Natural killer cell treated with Interleukin-12 subunit alpha and Interleukin-12 subunit beta and Interleukin-15 and Interleukin-18, amount 100 ng/mL, for 72 hours (primary cell): ENCODE data around the gene MPG. TPM values are rescaled to one million over a fixed set of nuclear protein-coding genes. Genes with fewer than 3 reads are reported as not detected.
A peak's percentile ranks its signal among the peaks of the same experiment; 100 is the strongest.

Experiments used
- ATAC-seq, 2 donors: fragments of 150-1000 bp; cut with Tn5 transposase in 1 of 2; sonication (Bioruptor Pico), chemical (Tn5 transposase) in 1 of 2; 2 replicates each; pipeline ENCODE4 v1.10.0; 2021
- DNase-seq: peaks from one replicate; pipeline ENCODE4 v3.0.0; 2022; ENCODE audit warnings: low spot score
- H3K27ac Mint-ChIP-seq, 2 donors: 1 replicate in 1 of 2; 2 replicates in 1 of 2; pipeline ENCODE4 v1.8.0; 2022; ENCODE audit warnings: mixed read lengths in 2 of 2, mild to moderate bottlenecking in 1 of 2, moderate library complexity in 1 of 2
- H3K27me3 Mint-ChIP-seq, 2 donors: 1 replicate in 1 of 2; 2 replicates in 1 of 2; pipeline ENCODE4 v1.8.0; 2022; ENCODE audit warnings: mixed read lengths in 2 of 2
- H3K36me3 Mint-ChIP-seq: one replicate; pipeline ENCODE4 v1.8.0; 2022; ENCODE audit warnings: mixed read lengths
- H3K4me1 Mint-ChIP-seq, 2 donors: 1 replicate in 1 of 2; 2 replicates in 1 of 2; pipeline ENCODE4 v1.8.0; 2022; ENCODE audit warnings: low read depth in 2 of 2, mixed read lengths in 2 of 2, mild to moderate bottlenecking in 1 of 2
- H3K4me3 Mint-ChIP-seq: one replicate; pipeline ENCODE4 v1.8.0; 2022; ENCODE audit warnings: mixed read lengths
- H3K9me3 Mint-ChIP-seq: 2 replicates; pipeline ENCODE4 v1.8.0; 2022; ENCODE audit warnings: mixed read lengths
- total RNA-seq, 2 donors: library from RNA; stranded (reverse); gene quantifications; one replicate each; pipeline ENCODE4 v1.2.3, GENCODE V29; 2022

Gene MPG
- total RNA-seq, 2 donors from 2014 or later, result 39.9 to 43.8 TPM

- Mint-ChIP-seq H3K4me3 (no peak overlapping the region), H3K27ac (no peak overlapping the region), H3K4me1 (peaks cover 6 to 10% of the 10 kb centered on the region in 2 donors), H3K27me3 (no peaks in the 10 kb centered on the region), H3K9me3 (no peaks in the 10 kb centered on the region), H3K36me3 (no peaks in the 10 kb centered on the region)
- DNase-seq (no peak), ATAC-seq (no peak)
These were observed 11.6 kb downstream of the MPG start for GRCh38 chr16:89391-90302.

DNA sequence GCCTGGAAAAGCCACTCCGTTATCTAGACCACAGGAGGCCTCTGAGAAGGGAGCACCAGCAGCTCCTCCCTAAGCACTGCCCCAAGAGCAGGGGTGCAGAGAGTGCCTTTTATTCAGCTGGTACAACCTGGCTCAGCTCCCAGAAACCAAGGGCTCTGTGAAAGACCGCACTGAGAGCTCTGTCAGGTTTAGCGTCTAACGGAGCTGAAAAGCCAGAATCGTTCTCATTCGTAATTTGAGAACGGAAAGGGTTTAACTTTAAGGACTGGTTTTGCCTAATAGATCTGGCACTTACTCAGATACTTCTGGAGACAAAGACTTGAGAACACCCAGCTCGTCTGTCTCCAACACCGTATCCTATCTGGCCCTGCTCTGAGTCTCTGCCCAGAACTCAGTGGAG is 13.5 kb downstream of the MPG start:
- Mint-ChIP-seq H3K4me1 (no peaks in the 10 kb centered on the region), H3K27me3 (no peaks in the 10 kb centered on the region), H3K4me3 (no peak overlapping the region), H3K36me3 (no peaks in the 10 kb centered on the region), H3K27ac (no peak overlapping the region), H3K9me3 (no peaks in the 10 kb centered on the region)
- no peak for ATAC-seq
- DNase-seq, result no peak

GRCh38 chr16:92431-93339 is 14.7 kb downstream of the MPG start:
- no peak for DNase-seq
- no peak for ATAC-seq
- Mint-ChIP-seq H3K27ac (no peak overlapping the region), H3K36me3 (no peaks in the 10 kb centered on the region), H3K27me3 (no peaks in the 10 kb centered on the region), H3K9me3 (no peaks in the 10 kb centered on the region), H3K4me1 (peaks cover 3 to 4% of the 10 kb centered on the region in 2 donors), H3K4me3 (no peak overlapping the region)

- H3K36me3 Mint-ChIP-seq, result no peaks in the 10 kb centered on the region
- peaks cover 3 to 4% of the 10 kb centered on the region in 2 donors for H3K4me1 Mint-ChIP-seq
- H3K27me3 Mint-ChIP-seq, result no peaks in the 10 kb centered on the region
- H3K9me3 Mint-ChIP-seq, result no peaks in the 10 kb centered on the region
- H3K27ac Mint-ChIP-seq, result no peak overlapping the region
- DNase-seq, result no peak
- ATAC-seq, result no peak
- no peak overlapping the region for H3K4me3 Mint-ChIP-seq
These were observed 16.9 kb downstream of the MPG start for GRCh38 chr16:94918-95265.

GRCh38 chr16:96935-97381 is 18.9 kb downstream of the MPG start:
- no peak overlapping the region for H3K27ac Mint-ChIP-seq

GRCh38 chr16:97822-98221 is 19.8 kb downstream of the MPG start:
- H3K27me3 Mint-ChIP-seq, result no peaks in the 10 kb centered on the region
- no peaks in the 10 kb centered on the region for H3K36me3 Mint-ChIP-seq
- H3K4me1 Mint-ChIP-seq, result peaks cover 4 to 6% of the 10 kb centered on the region in 2 donors
- ATAC-seq (no peak), DNase-seq (no peak)
- H3K27ac Mint-ChIP-seq, result no peak overlapping the region
- H3K9me3 Mint-ChIP-seq, result no peaks in the 10 kb centered on the region
- H3K4me3 Mint-ChIP-seq, result no peak overlapping the region

More at GRCh38 chr16:96935-97381, 18.9 kb downstream of the MPG start:
- no peaks in the 10 kb centered on the region for H3K9me3 Mint-ChIP-seq
- peak; percentile 93 to 95 for ATAC-seq
- no peaks in the 10 kb centered on the region for H3K27me3 Mint-ChIP-seq
- peaks cover 3 to 4% of the 10 kb centered on the region in 2 donors for H3K4me1 Mint-ChIP-seq
- peak; percentile 87 for DNase-seq
- no peaks in the 10 kb centered on the region for H3K36me3 Mint-ChIP-seq
- H3K4me3 Mint-ChIP-seq, result no peak overlapping the region

DNA sequence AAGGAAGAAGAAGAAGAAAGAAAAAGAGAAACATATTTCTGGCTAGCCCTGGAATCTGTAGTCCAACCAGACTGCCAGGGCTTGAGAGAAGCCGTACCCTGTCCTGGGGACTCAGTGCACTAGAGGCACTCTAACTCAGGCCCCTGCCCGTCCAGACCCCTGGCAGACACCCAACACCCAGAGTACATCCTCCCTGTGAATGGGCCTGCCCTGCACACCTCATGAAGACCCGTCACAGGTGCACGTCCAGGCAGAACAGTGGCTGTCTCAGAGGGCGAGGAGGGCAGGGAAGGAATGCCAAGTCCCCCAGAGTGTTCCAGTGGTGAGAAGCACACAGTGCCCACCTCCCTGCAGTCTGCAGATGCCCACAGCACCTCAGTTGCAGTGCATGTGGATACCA is 23.0 kb downstream of the MPG start:
- Mint-ChIP-seq H3K27ac (no peak overlapping the region), H3K4me1 (peaks cover 4 to 6% of the 10 kb centered on the region in 2 donors), H3K9me3 (no peaks in the 10 kb centered on the region), H3K27me3 (no peaks in the 10 kb centered on the region), H3K36me3 (no peaks in the 10 kb centered on the region), H3K4me3 (no peak overlapping the region)
- DNase-seq (no peak), ATAC-seq (no peak)

GRCh38 chr16:101586-101985 is 23.6 kb downstream of the MPG start:
- Mint-ChIP-seq H3K27me3 (no peaks in the 10 kb centered on the region), H3K9me3 (no peaks in the 10 kb centered on the region), H3K4me3 (no peak overlapping the region), H3K4me1 (peaks cover 4 to 6% of the 10 kb centered on the region in 2 donors), H3K27ac (no peak overlapping the region), H3K36me3 (no peaks in the 10 kb centered on the region)
- DNase-seq (no peak), ATAC-seq (no peak)

GRCh38 chr16:102060-102855 is 24.2 kb downstream of the MPG start:
- DNase-seq (no peak), ATAC-seq (no peak)
- H3K4me1 Mint-ChIP-seq, result peaks cover 0 to 3% of the 10 kb centered on the region in 2 donors
- H3K4me3 Mint-ChIP-seq, result no peak overlapping the region
- no peaks in the 10 kb centered on the region for H3K36me3 Mint-ChIP-seq
- H3K9me3 Mint-ChIP-seq, result no peaks in the 10 kb centered on the region
- H3K27ac Mint-ChIP-seq, result no peak overlapping the region
- no peaks in the 10 kb centered on the region for H3K27me3 Mint-ChIP-seq

GRCh38 chr16:104355-104754 is 26.3 kb downstream of the MPG start:
- no peaks in the 10 kb centered on the region for H3K36me3 Mint-ChIP-seq
- DNase-seq, result no peak
- no peaks in the 10 kb centered on the region for H3K27me3 Mint-ChIP-seq
- no peak overlapping the region for H3K27ac Mint-ChIP-seq
- H3K9me3 Mint-ChIP-seq, result no peaks in the 10 kb centered on the region
- no peak for ATAC-seq
- peaks cover 0 to 6% of the 10 kb centered on the region in 2 donors for H3K4me1 Mint-ChIP-seq
- H3K4me3 Mint-ChIP-seq, result no peak overlapping the region

DNA sequence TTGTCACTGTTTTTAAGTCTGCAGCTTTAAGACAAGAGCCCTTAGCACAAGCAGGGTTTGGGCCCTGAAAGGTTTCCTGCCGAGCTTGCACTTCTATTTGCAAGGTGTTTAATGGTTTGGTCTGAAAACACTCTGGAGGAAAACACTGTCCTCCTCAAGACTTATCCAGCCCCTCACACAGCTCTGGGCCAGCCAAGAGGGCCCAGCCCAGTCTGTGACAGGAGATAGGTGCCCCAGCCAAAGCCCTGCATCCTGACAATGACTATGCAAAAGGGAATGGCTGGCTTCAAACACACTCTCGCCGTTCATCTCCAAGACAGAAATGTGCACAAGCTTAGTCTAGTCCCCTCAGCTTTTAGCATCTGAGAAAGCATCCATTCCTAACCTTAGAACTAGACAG is 26.9 kb downstream of the MPG start:
- peaks cover 0 to 6% of the 10 kb centered on the region in 2 donors for H3K4me1 Mint-ChIP-seq
- H3K27ac Mint-ChIP-seq, result no peak overlapping the region
- H3K9me3 Mint-ChIP-seq, result no peaks in the 10 kb centered on the region
- DNase-seq (no peak), ATAC-seq (no peak)
- no peaks in the 10 kb centered on the region for H3K27me3 Mint-ChIP-seq
- H3K36me3 Mint-ChIP-seq, result no peaks in the 10 kb centered on the region
- no peak overlapping the region for H3K4me3 Mint-ChIP-seq

GRCh38 chr16:105521-105920 is 27.5 kb downstream of the MPG start:
- Mint-ChIP-seq H3K9me3 (no peaks in the 10 kb centered on the region), H3K27me3 (no peaks in the 10 kb centered on the region), H3K36me3 (no peaks in the 10 kb centered on the region), H3K4me1 (peaks cover 0 to 6% of the 10 kb centered on the region in 2 donors), H3K4me3 (no peak overlapping the region), H3K27ac (no peak overlapping the region)
- no peak for DNase-seq
- no peak for ATAC-seq

GRCh38 chr16:106623-107324 is 28.7 kb downstream of the MPG start:
- ATAC-seq, result peak; percentile 59 to 67
- no peaks in the 10 kb centered on the region for H3K36me3 Mint-ChIP-seq
- H3K27ac Mint-ChIP-seq, result no peak overlapping the region
- H3K4me1 Mint-ChIP-seq, result peaks cover 0 to 6% of the 10 kb centered on the region in 2 donors
- H3K9me3 Mint-ChIP-seq, result no peaks in the 10 kb centered on the region
- no peak overlapping the region for H3K4me3 Mint-ChIP-seq
- peak; percentile 80 for DNase-seq
- H3K27me3 Mint-ChIP-seq, result no peaks in the 10 kb centered on the region
